Esophagus muscularis mucosa (tissue), 4 donors: ENCODE data around the gene ZNF660.
"Not testable (repeated sequence)": the region's sequence is repeated elsewhere in the genome, so short reads cannot be mapped to it uniquely, and the experiment has no call there.

Source experiments
- EP300 ChIP-seq: sonication (generic); formaldehyde crosslinking; IDR thresholded peaks from one replicate; pipeline ENCODE4 v1.6.1; 2017; ENCODE audit warnings: antibody characterized with exemption
- POLR2A ChIP-seq: fragments of 450-650 bp; IDR thresholded peaks from one replicate; pipeline ENCODE4 v1.6.1; 2017; ENCODE audit warnings: antibody characterized with exemption, moderate library complexity, mild to moderate bottlenecking, low read depth
- POLR2AphosphoS5 ChIP-seq, 2 donors: sonication (generic); formaldehyde crosslinking; IDR thresholded peaks; one replicate each; pipeline ENCODE4 v1.6.1; 2017; ENCODE audit warnings: antibody characterized with exemption in 2 of 2
- TF ChIP-seq, protein P1 (sequence below), 3 experiments: fragments of 200-600 bp in 2 of 3; fragments of 450-650 bp in 1 of 3; sonication (generic) in 2 of 3; IDR thresholded peaks; one replicate each; pipeline ENCODE4 v1.5.1; 2017 to 2019; ENCODE audit warnings: antibody characterized with exemption in 3 of 3, mild to moderate bottlenecking in 2 of 3, moderate library complexity in 1 of 3

DNA sequence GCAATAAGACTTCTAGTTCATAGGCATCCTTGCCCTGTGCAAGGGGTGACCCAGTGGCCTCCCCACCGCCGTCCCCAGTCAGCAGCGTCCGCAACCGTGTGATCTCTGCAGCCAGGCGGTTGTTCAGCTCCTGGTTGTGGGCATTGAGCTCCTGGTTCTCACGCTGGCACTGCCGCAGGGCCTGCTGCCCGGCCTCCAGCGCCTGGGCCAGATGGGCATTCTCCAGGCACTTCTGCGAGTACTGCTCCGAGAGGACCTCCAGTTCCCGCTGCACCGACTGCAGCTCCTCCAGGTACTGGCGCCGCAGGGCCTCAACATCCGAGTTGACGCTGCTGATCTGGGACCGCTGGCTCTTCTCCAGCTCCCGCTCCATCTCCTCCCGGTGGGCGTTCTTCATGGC lies 6.4 kb upstream of the ZNF660 start:
- TF ChIP-seq POLR2A; EP300; POLR2AphosphoS5 (IDR thresholded peaks at IDR 0.05): not testable (repeated sequence)
- TF ChIP-seq, protein P1, sequence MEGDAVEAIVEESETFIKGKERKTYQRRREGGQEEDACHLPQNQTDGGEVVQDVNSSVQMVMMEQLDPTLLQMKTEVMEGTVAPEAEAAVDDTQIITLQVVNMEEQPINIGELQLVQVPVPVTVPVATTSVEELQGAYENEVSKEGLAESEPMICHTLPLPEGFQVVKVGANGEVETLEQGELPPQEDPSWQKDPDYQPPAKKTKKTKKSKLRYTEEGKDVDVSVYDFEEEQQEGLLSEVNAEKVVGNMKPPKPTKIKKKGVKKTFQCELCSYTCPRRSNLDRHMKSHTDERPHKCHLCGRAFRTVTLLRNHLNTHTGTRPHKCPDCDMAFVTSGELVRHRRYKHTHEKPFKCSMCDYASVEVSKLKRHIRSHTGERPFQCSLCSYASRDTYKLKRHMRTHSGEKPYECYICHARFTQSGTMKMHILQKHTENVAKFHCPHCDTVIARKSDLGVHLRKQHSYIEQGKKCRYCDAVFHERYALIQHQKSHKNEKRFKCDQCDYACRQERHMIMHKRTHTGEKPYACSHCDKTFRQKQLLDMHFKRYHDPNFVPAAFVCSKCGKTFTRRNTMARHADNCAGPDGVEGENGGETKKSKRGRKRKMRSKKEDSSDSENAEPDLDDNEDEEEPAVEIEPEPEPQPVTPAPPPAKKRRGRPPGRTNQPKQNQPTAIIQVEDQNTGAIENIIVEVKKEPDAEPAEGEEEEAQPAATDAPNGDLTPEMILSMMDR (IDR thresholded peaks at IDR 0.05) = not testable (repeated sequence)
